Measurements from ENCODE around the gene CLCN4. TPM values are rescaled to one million over a fixed set of nuclear protein-coding genes. Genes with fewer than 3 reads are reported as not detected.

CLCN4 gene
- total RNA-seq, 4 donors from 2014 or later, result 0.54 to 5.0 (median 2.6) TPM

DNA sequence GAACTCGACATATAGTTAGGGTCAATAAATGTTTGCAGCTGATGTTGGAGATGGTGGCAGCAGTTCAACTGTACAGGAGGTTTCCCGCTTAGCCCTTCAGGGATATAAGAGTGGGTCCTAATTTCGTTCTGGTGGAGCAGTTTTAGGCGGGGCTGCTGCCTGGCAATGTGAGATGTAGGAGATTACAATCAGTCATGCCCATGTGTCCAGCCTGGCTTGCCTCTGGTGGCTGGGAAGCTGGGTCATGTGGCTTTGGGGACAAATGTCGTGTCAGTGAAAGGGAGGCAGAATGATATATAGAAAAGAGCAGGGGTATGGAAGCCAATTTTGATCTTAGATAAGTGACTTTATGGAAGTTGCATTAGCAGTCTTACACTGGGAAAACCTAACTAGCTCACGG is 129.4 kb downstream of the CLCN4 start:
- no peak for DNase-seq (ENCODE audit: low spot score in 2 of 2)
- 67 to 82% methylated on average over 6 of the region's 6 CpGs for WGBS, 2 donors
- no peak overlapping the region for H3K4me3 ChIP-seq (ENCODE audit: low read depth, poor library complexity, severe bottlenecking)
- intact Hi-C loops (cut with DNase I; ENCODE audit: low total_unique reads), result no loop called here
- TF ChIP-seq, protein P1, sequence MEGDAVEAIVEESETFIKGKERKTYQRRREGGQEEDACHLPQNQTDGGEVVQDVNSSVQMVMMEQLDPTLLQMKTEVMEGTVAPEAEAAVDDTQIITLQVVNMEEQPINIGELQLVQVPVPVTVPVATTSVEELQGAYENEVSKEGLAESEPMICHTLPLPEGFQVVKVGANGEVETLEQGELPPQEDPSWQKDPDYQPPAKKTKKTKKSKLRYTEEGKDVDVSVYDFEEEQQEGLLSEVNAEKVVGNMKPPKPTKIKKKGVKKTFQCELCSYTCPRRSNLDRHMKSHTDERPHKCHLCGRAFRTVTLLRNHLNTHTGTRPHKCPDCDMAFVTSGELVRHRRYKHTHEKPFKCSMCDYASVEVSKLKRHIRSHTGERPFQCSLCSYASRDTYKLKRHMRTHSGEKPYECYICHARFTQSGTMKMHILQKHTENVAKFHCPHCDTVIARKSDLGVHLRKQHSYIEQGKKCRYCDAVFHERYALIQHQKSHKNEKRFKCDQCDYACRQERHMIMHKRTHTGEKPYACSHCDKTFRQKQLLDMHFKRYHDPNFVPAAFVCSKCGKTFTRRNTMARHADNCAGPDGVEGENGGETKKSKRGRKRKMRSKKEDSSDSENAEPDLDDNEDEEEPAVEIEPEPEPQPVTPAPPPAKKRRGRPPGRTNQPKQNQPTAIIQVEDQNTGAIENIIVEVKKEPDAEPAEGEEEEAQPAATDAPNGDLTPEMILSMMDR (IDR thresholded peaks at IDR 0.05), result no peak
- no peak for TF ChIP-seq POLR2A (IDR thresholded peaks at IDR 0.05)

Other genes with a start within 250 kb of the CLCN4 start
- gene CLDN34, start 189.6 kb upstream of the CLCN4 start, total RNA-seq, result 1 to 10 TPM in 1 of 4 donors, not detected in 3; 1.0 TPM

All from lower leg skin (tissue), 4 donors.